Ovary (tissue), 3 donors: ENCODE results near the gene MIF4GD.

Experiments
- POLR2A ChIP-seq: fragments of 450-650 bp; IDR thresholded peaks from one replicate; pipeline ENCODE4 v1.6.1; 2017; ENCODE audit warnings: antibody characterized with exemption, mild to moderate bottlenecking, moderate library complexity
- TF ChIP-seq, protein P1 (sequence below), 3 donors: fragments of 450-650 bp in 2 of 3; fragments of 200-600 bp in 1 of 3; IDR thresholded peaks; one replicate each; pipeline versions ENCODE4 v1.5.1 to v1.8.0; 2016 to 2022; ENCODE audit warnings: antibody characterized with exemption in 3 of 3, mild to moderate bottlenecking in 1 of 3
- donor health status: DM: no; HTN: no; CAD: no.

DNA sequence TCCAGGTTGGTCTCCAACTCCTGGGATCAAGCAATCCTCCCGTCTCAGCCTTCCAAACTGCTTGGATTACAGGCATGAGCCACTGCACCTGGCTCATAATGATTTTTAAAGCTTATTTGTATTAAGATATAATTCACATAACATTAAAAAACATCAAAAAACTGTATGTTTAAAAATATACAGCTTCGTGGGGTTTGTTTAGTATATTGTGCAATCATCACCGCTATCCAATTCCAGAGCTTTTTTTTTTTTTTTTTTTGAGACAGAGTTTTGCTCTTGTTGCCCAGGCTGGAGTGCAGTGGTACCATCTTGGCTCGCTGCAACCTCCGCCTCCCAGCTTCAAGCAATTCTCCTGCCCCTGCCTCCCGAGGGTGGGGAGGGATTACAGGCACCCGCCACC is 29.2 kb upstream of the MIF4GD start:
- TF ChIP-seq, protein P1, sequence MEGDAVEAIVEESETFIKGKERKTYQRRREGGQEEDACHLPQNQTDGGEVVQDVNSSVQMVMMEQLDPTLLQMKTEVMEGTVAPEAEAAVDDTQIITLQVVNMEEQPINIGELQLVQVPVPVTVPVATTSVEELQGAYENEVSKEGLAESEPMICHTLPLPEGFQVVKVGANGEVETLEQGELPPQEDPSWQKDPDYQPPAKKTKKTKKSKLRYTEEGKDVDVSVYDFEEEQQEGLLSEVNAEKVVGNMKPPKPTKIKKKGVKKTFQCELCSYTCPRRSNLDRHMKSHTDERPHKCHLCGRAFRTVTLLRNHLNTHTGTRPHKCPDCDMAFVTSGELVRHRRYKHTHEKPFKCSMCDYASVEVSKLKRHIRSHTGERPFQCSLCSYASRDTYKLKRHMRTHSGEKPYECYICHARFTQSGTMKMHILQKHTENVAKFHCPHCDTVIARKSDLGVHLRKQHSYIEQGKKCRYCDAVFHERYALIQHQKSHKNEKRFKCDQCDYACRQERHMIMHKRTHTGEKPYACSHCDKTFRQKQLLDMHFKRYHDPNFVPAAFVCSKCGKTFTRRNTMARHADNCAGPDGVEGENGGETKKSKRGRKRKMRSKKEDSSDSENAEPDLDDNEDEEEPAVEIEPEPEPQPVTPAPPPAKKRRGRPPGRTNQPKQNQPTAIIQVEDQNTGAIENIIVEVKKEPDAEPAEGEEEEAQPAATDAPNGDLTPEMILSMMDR (IDR thresholded peaks at IDR 0.05) = no peak
- TF ChIP-seq POLR2A = no peak
